Activated CD4-positive, alpha-beta T cell treated with anti-CD3 and anti-CD28 coated beads, Interleukin-2, amount 10 ng/mL, durations not matched to agents 7 days and 5 days (primary cell): ENCODE measurements around the gene PRLH. TPM values are rescaled to one million over a fixed set of nuclear protein-coding genes. Genes with fewer than 3 reads are reported as not detected.
A peak's percentile ranks its signal among the peaks of the same experiment; 100 is the strongest.

ENCODE experiments used
- CTCF ChIA-PET: fragments of 350-600 bp; sonication (Branson Sonifier 250); formaldehyde crosslinking; loops from one replicate; lab custom pipeline; 2021; ENCODE audit warnings: antibody characterized with exemption; lab: Charles Lee
- POLR2A ChIA-PET: fragments of 350-600 bp; sonication (Branson Sonifier 250); formaldehyde crosslinking; loops from one replicate; lab custom pipeline; 2021; ENCODE audit warnings: antibody characterized with exemption; lab: Charles Lee
- DNase-seq: peaks from one replicate; pipeline ENCODE4 v3.0.0-alpha.2; 2020
- H3K27ac Mint-ChIP-seq: one replicate; pipeline ENCODE4 v1.8.0; 2021; ENCODE audit warnings: mild to moderate bottlenecking, moderate library complexity, mixed read lengths
- H3K27me3 Mint-ChIP-seq: one replicate; pipeline ENCODE4 v1.8.0; 2021; ENCODE audit warnings: mixed read lengths
- H3K36me3 Mint-ChIP-seq: one replicate; pipeline ENCODE4 v1.8.0; 2021; ENCODE audit warnings: low read depth, mixed read lengths
- H3K4me1 Mint-ChIP-seq: one replicate; pipeline ENCODE4 v1.8.0; 2021; ENCODE audit warnings: mixed read lengths
- H3K4me3 Mint-ChIP-seq: one replicate; pipeline ENCODE4 v1.8.0; 2021; ENCODE audit warnings: mild to moderate bottlenecking, moderate library complexity, mixed read lengths
- H3K9me3 Mint-ChIP-seq: one replicate; pipeline ENCODE4 v1.8.0; 2021; ENCODE audit warnings: mixed read lengths
- total RNA-seq, 2 experiments: library from RNA; stranded (reverse); gene quantifications; one replicate each; pipeline ENCODE4 v1.2.3, GENCODE V29; 2021

Gene PRLH
- total RNA-seq, 2 experiments from 2014 or later, result not detected

DNA sequence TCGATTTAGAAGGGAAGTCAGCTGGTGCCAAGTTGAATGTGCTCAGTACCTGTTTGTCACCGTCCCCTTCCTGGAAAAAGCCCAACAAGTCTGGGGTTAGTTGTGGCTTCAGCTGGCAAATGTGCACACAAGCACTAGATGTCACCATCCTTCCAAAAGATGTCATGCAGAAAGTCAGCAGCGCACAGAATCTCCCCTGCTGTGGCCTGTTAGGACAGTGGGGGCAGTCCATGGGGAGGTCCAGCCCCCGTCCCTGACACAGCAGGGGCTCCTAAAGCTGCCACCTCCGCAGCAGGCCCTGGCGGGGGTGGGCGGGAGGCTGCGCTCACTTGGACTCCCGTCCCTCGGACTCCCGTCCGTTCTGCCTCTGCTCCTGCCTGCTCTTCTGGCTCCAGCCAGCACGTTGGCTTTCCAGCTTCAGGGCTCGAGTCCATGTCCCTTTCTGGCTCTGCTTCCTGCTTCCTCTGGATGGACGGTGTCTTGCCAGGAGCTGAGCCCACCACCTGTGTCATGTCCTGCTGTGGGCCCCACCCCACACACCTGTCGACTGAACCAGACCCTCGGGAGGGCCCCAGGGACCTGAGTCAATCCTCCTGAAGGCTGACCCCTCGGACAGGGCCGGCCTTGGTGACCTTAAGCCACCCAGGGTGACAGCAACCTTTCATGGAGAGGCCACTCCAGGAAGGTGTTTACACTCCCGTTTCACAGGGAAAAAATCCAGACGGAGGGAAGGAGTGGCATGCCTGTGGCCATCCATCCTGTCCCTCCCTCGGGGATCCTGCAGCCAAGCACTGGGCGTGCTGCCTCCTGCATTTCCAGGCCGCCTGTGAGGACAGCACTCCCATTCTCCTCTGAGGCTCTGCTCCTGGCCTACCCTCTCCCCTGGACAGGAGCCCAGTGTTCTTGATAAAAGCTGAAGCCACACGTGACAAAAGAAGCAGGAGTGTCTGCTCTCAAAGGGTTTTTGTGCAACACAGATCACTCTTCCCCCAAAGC is 15.7 kb downstream of the PRLH start:
- ChIA-PET POLR2A (no interaction called here), CTCF (interaction anchor here (0.6 to 2.5 kb wide), 11 partner anchors 8 to 231 kb away, joined by 3 to 10 read pairs (median 4); partner anchors contain the start of gene RAB17)
- H3K27ac Mint-ChIP-seq, result no peak overlapping the region
- peaks cover 5% of the 10 kb centered on the region for H3K4me1 Mint-ChIP-seq
- H3K9me3 Mint-ChIP-seq, result no peaks in the 10 kb centered on the region
- DNase-seq, result peak; percentile 57
- H3K27me3 Mint-ChIP-seq, result no peaks in the 10 kb centered on the region
- H3K36me3 Mint-ChIP-seq, result no peaks in the 10 kb centered on the region
- H3K4me3 Mint-ChIP-seq, result no peak overlapping the region

GRCh38 chr2:237583385-237584295 is 17.3 kb downstream of the PRLH start:
- Mint-ChIP-seq H3K4me1 (peaks cover 5% of the 10 kb centered on the region), H3K27ac (no peak overlapping the region), H3K9me3 (no peaks in the 10 kb centered on the region), H3K36me3 (no peaks in the 10 kb centered on the region), H3K27me3 (peaks cover 3% of the 10 kb centered on the region), H3K4me3 (no peak overlapping the region)
- CTCF ChIA-PET, result interaction anchor here (1.4 to 2.5 kb wide), 2 partner anchors 11 to 161 kb away, joined by 6 to 7 read pairs; no protein-coding TSS in a partner anchor
- POLR2A ChIA-PET, result no interaction called here
- no peak for DNase-seq

GRCh38 chr2:237585590-237586221 is 19.3 kb downstream of the PRLH start:
- CTCF ChIA-PET, result interaction anchor here (1.0 to 2.1 kb wide), 7 partner anchors 10 to 160 kb away, joined by 3 to 5 read pairs (median 3); no protein-coding TSS in a partner anchor
- no peak overlapping the region for H3K27ac Mint-ChIP-seq
- H3K9me3 Mint-ChIP-seq, result no peaks in the 10 kb centered on the region
- no peaks in the 10 kb centered on the region for H3K36me3 Mint-ChIP-seq
- no peak for DNase-seq
- POLR2A ChIA-PET, result interaction anchor here (0.6 kb wide), 1 partner anchor 369 kb away, joined by 3 read pairs; no protein-coding TSS in a partner anchor
- H3K4me1 Mint-ChIP-seq, result peaks cover 8% of the 10 kb centered on the region
- peaks cover 8% of the 10 kb centered on the region for H3K27me3 Mint-ChIP-seq
- no peak overlapping the region for H3K4me3 Mint-ChIP-seq

- DNase-seq, result no peak
- H3K36me3 Mint-ChIP-seq, result no peaks in the 10 kb centered on the region
- H3K4me1 Mint-ChIP-seq, result peaks cover 16% of the 10 kb centered on the region
- H3K4me3 Mint-ChIP-seq, result no peak overlapping the region
- peaks cover 8% of the 10 kb centered on the region for H3K27me3 Mint-ChIP-seq
- no peak overlapping the region for H3K27ac Mint-ChIP-seq
- ChIA-PET POLR2A (no interaction called here), CTCF (no interaction called here)
- no peaks in the 10 kb centered on the region for H3K9me3 Mint-ChIP-seq
Observed at GRCh38 chr2:237588044-237588696, 21.8 kb downstream of the PRLH start.

DNA sequence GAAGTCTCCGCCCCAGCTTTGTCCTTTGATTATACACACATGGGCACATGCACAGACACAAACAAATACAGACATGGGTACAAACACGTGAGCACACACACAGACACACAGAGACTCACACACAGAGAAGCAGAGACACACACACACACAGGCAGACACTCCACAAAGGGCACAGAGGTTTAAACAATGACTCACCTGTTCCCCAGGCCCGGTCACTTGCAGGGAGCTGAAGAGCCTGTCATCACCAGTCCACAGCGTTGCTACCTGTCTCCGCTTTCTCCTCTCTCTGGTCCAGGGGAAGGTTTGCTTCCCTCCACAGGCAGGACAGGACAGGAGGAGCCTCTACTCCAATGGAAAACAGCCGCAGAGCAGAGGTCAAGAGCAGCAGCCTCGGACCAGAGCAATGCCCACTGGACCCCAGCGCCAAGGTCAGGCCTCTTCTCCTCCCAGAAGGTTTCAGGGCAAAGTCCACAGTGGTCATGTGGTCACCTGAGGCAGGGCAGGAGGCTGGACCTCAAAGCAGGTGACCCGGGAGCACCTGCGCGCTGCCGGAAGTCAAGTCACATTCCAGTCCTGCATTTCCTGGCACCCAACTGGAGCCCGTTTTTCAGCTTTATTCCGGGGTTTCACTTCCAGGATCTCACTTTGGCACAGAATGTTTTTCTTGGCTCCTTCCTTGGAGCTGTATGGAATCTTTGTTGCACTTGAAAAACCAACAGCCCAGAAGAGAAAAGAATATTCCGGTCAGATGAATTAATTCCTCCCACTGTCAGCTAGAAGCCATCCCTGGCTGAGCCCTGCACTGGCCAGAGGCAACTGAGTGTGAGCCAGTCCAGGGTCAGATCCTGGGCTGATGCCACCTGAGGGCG is 24.1 kb downstream of the PRLH start, which contains the start of gene RAB17:
TSS of gene RAB17 (minus strand) at position 463 of the 869 bp plus-strand sequence. CDS start 4,580 bp downstream, outside the sequence.
- Mint-ChIP-seq H3K4me1 (peaks cover 16% of the 10 kb centered on the region), H3K27ac (no peak within 1 kb of the TSS), H3K27me3 (peaks cover 8% of the 10 kb centered on the region), H3K4me3 (no peak within 1 kb of the TSS), H3K9me3 (no peaks in the 10 kb centered on the region), H3K36me3 (no peaks in the 10 kb centered on the region)
- no peak for DNase-seq
- ChIA-PET POLR2A (no interaction called here), CTCF (interaction anchor here (0.8 to 1.1 kb wide), 2 partner anchors 9 to 83 kb away, joined by 3 read pairs; no protein-coding TSS in a partner anchor)

DNA sequence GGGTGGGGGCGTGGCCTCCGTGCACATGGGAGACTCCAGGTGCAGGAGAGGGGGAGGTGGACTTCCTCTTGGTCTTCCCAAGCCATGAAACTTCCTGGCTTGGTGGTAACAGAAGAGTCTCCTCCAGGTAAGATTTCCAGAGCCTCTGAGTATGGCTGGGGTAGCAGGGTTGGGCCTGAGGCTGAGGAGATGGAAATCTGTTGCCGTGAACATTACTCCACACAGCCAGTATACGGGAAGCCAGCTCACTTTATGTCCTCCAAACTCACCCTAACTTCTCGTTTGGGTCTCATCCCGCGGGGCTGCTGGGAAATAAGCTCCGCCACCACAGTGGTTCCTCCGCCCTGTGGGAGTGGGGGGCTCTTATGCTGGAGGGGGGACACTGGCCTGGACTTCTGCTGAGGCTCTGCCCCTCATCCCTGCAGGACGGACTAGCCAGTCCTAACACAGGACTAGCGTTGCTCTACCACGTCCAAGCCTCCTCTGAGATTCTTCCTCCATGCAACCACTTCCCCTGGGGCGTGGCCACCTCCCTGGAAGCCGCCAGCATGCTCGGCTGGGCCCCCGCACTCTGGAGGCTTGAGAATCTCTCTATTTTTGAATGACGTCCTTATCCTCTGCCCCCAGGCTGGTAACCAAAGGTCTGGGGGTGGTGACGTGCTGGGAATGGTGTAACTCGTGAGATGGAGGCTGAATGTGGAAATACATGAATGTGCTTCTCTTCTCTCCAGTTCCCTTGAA is 24.9 kb downstream of the PRLH start:
- H3K27me3 Mint-ChIP-seq, result peaks cover 8% of the 10 kb centered on the region
- CTCF ChIA-PET, result interaction anchor here (0.8 to 1.2 kb wide), 3 partner anchors 10 to 82 kb away, joined by 3 to 5 read pairs (median 3); no protein-coding TSS in a partner anchor
- POLR2A ChIA-PET, result no interaction called here
- no peak overlapping the region for H3K27ac Mint-ChIP-seq
- H3K36me3 Mint-ChIP-seq, result no peaks in the 10 kb centered on the region
- no peak for DNase-seq
- H3K4me3 Mint-ChIP-seq, result no peak overlapping the region
- no peaks in the 10 kb centered on the region for H3K9me3 Mint-ChIP-seq
- peaks cover 16% of the 10 kb centered on the region for H3K4me1 Mint-ChIP-seq

DNA sequence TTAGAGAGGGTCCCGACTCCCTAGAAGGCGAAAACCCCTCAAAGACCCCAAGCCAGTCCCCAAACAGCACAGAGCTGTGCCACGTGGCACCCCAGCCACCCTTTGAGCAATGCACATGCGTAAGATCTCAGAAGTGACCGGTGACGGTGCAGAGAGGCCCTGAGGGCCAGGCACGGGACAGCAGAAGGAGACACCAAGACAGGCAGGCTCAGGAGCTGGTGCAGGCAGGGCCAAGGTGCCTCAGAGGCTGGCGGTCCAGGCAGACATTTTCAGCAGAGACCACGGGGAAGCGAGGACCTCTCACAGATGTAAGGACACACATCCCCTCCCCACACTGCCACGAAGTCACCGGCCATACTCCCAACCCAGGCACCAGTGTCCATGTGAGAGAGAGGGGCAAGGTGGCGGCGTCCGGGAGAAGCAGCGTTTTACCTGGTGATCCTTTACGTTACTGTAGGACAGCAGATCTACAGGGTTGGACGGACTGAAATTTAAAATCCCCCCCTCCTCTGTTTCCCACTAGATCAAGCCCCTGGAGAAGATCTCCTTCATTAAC is 26.1 kb downstream of the PRLH start:
- Mint-ChIP-seq H3K9me3 (no peaks in the 10 kb centered on the region), H3K27ac (no peak overlapping the region), H3K36me3 (no peaks in the 10 kb centered on the region), H3K27me3 (peaks cover 5% of the 10 kb centered on the region), H3K4me1 (peaks cover 16% of the 10 kb centered on the region), H3K4me3 (no peak overlapping the region)
- no peak for DNase-seq
- ChIA-PET CTCF (interaction anchor here (0.7 to 2.0 kb wide), 4 partner anchors 9 to 1034 kb away, joined by 3 to 8 read pairs (median 3); no protein-coding TSS in a partner anchor), POLR2A (interaction anchor here (0.6 kb wide), 1 partner anchor 77 kb away, joined by 8 read pairs; no protein-coding TSS in a partner anchor)

- Mint-ChIP-seq H3K27me3 (peaks cover 5% of the 10 kb centered on the region), H3K27ac (no peak overlapping the region), H3K9me3 (no peaks in the 10 kb centered on the region), H3K4me3 (no peak overlapping the region), H3K36me3 (no peaks in the 10 kb centered on the region), H3K4me1 (peaks cover 20% of the 10 kb centered on the region)
- ChIA-PET POLR2A (no interaction called here), CTCF (interaction anchor here (2.0 kb wide), 1 partner anchor 12 kb away, joined by 8 read pairs; no protein-coding TSS in a partner anchor)
- no peak for DNase-seq
Observed at GRCh38 chr2:237593036-237593435, 26.7 kb downstream of the PRLH start.

DNA sequence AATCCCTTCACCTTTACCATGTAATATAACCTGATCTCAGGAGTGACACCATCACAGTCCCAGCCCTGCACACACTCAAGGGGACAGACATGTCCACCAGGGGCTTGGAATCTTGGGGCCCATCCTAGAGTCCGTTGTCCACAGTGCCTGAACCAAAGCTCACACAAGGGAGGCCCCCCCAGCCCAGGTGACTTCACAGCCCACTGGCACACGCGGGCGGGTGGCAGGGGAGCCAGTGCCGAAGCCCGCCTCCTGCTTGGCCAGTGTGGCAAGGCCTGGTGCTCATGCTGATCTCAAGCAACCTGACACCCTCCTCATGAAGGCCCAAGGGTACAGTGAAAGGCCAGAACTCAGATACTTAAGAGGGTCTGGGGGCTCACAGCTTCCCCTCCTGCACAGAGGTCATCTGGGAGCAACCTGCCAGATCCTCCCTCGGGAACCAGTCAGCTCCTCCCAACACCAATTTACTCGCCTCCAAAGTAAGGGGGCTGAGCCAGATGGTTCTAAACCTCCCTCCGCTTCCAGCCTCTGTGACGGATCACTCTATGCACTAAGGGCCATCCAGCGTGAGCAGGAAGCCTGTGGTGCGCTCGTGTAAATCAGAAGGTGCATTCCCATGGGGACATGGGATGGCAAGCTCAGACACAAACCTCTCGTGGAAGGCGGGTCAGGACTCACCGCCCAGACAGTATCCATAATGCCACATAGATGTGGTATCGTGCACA is 27.4 kb downstream of the PRLH start:
- POLR2A ChIA-PET, result no interaction called here

More for the DNA sequence above, 27.4 kb downstream of the PRLH start:
- Mint-ChIP-seq H3K9me3 (no peaks in the 10 kb centered on the region), H3K4me1 (peaks cover 23% of the 10 kb centered on the region), H3K36me3 (no peaks in the 10 kb centered on the region), H3K27ac (no peak overlapping the region), H3K27me3 (peaks cover 5% of the 10 kb centered on the region), H3K4me3 (no peak overlapping the region)
- no peak for DNase-seq
- CTCF ChIA-PET, result interaction anchor here (1.4 to 2.0 kb wide), 2 partner anchors 9 to 12 kb away, joined by 5 to 8 read pairs; no protein-coding TSS in a partner anchor
